NCI-H82 (cell line): ENCODE data around the gene NSG1.
A peak's percentile ranks its signal among the peaks of the same experiment; 100 is the strongest.

Experiments
- DNase-seq: peaks from one replicate; lab custom pipeline; 2025; lab: John Stamatoyannopoulos, UW

Gene NSG1

GRCh38 chr4:4396628-4397440 lies 9.9 kb downstream of the NSG1 start:
- DNase-seq, result peak; percentile 33

- no peak for DNase-seq
Measured at GRCh38 chr4:4397441-4397819, 10.5 kb downstream of the NSG1 start.

GRCh38 chr4:4398430-4398829 lies 11.5 kb downstream of the NSG1 start:
- no peak for DNase-seq

GRCh38 chr4:4401036-4401435 lies 14.1 kb downstream of the NSG1 start:
- peak; percentile 94 for DNase-seq

- no peak for DNase-seq
Measured at GRCh38 chr4:4402966-4403365, 16.1 kb downstream of the NSG1 start.

GRCh38 chr4:4405358-4405962 lies 18.6 kb downstream of the NSG1 start:
- DNase-seq, result no peak

- DNase-seq, result no peak
Measured at GRCh38 chr4:4406455-4407298, 19.8 kb downstream of the NSG1 start.

GRCh38 chr4:4407299-4408131 lies 20.6 kb downstream of the NSG1 start:
- DNase-seq, result no peak

- DNase-seq, result no peak
Measured at GRCh38 chr4:4408132-4408523, 21.2 kb downstream of the NSG1 start.

- DNase-seq, result no peak
Measured at GRCh38 chr4:4408576-4409335, 21.9 kb downstream of the NSG1 start.

- no peak for DNase-seq
Measured at GRCh38 chr4:4409416-4410115, 22.7 kb downstream of the NSG1 start.

GRCh38 chr4:4410271-4410670 lies 23.4 kb downstream of the NSG1 start:
- no peak for DNase-seq

GRCh38 chr4:4411906-4412305 lies 25.0 kb downstream of the NSG1 start:
- DNase-seq, result no peak

- no peak for DNase-seq
Measured at GRCh38 chr4:4412641-4413372, 25.9 kb downstream of the NSG1 start.

GRCh38 chr4:4413373-4413725 lies 26.4 kb downstream of the NSG1 start:
- DNase-seq, result no peak

- no peak for DNase-seq
Measured at GRCh38 chr4:4413806-4414205, 26.9 kb downstream of the NSG1 start.

GRCh38 chr4:4415107-4415805 lies 28.4 kb downstream of the NSG1 start:
- DNase-seq, result no peak

GRCh38 chr4:4415806-4416805 lies 29.2 kb downstream of the NSG1 start:
- no peak for DNase-seq
